HG03457 (cell line): ENCODE results near the gene RPS6KB1.
"Not testable (repeated sequence)": the region's sequence is repeated elsewhere in the genome, so short reads cannot be mapped to it uniquely, and the experiment has no call there.

Experiments used
- ATAC-seq: cut with Tn5 transposase; IDR thresholded peaks from one replicate; pipeline ENCODE4 v1.9.1; 2021; ENCODE audit warnings: moderate number of reproducible peaks; ENCODE audit not compliant: unreplicated experiment

RPS6KB1 gene

DNA sequence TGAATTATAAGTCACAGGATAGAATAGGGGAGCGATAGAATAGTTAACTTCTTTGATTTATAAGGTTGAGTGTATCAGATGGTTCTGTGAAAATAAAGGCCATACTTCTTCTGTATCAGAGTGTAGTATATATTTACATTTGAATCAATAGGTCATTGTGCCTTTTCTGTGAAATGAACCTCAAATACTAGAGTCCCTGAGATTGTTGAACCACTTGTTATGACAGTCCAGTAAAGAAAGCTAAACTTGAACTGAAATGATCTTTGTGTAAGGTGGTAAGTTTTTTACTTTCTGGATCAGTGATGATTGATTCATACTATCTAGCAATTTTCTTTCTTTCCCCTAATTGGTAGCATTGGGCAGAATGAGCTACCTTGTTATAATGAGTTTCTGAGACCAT lies 40.4 kb downstream of the RPS6KB1 start:
- not testable (repeated sequence) for ATAC-seq

- not testable (repeated sequence) for ATAC-seq
Measured at GRCh38 chr17:59940697-59941096, 47.8 kb downstream of the RPS6KB1 start.

DNA sequence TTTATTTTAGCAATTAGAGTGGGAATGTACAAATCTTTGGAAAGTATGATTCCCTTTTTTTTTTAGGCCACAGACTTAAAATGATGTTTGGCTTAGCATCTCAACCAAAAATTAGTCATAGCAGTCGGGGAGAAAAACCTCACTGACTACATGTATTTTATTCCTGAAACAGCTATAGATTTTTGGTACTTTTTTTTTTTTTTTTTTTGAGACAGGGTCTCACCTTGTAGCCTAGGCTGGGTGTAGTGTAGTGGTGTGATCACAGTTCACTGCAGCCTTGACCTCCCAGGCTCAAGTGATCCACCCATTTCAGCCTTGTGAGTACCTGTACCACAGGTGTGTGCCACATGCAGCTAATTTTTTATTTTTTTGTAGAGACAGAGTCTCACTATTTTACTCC lies 48.2 kb downstream of the RPS6KB1 start:
- no peak for ATAC-seq

- not testable (repeated sequence) for ATAC-seq
Measured at GRCh38 chr17:59946433-59946832, 53.5 kb downstream of the RPS6KB1 start.

- not testable (repeated sequence) for ATAC-seq
Measured at GRCh38 chr17:59947310-59947709, 54.4 kb downstream of the RPS6KB1 start.

- ATAC-seq = no peak
Measured at GRCh38 chr17:59950049-59950448, 57.1 kb downstream of the RPS6KB1 start.

GRCh38 chr17:59954856-59955255 lies 61.9 kb downstream of the RPS6KB1 start:
- no peak for ATAC-seq

DNA sequence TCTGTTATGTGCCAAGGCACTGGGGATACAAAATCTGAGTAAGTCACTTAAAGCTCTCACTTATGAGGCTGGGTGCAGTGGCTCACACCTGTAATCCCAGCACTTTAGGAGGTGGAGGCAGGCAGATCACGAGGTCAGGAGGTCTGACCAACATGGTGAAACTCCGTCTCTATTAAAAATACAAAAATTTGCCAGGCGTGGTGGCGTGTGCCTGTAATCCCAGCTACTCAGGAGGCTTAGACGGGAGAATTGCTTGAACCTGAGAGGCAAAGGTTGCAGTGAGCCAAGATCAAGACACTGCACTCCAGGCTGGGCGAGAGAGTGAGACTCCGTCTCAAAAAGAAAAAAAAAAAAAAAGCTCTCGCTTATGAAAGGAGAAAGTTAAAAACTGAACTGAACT lies 66.7 kb downstream of the RPS6KB1 start:
- not testable (repeated sequence) for ATAC-seq

DNA sequence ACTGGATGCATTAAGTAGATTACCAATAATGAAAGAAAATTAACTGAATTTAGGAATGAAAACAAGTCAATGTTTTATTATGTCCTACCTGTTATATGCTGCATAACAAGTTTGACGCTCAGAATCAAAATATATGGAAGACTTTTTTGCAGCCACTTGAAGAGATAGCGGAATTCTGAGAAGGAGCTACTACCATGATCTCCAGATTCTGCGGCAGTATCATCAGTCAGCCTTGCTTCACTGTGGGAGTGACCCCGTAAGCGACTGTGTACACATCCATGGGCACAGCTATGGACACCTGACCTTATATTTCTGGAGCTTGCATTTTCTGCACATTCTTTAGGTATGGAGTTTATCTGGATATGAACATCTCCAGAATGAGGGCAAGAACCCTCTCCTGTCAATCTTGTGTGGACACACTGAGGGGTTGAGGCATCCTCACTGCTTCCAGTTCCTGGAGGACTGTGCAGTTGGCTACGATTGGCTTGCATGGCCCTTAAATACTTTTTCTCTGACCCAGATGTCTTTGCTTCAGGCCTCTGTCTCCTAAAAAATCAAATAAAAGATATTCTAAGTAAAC lies 69.9 kb downstream of the RPS6KB1 start:
- no peak for ATAC-seq

DNA sequence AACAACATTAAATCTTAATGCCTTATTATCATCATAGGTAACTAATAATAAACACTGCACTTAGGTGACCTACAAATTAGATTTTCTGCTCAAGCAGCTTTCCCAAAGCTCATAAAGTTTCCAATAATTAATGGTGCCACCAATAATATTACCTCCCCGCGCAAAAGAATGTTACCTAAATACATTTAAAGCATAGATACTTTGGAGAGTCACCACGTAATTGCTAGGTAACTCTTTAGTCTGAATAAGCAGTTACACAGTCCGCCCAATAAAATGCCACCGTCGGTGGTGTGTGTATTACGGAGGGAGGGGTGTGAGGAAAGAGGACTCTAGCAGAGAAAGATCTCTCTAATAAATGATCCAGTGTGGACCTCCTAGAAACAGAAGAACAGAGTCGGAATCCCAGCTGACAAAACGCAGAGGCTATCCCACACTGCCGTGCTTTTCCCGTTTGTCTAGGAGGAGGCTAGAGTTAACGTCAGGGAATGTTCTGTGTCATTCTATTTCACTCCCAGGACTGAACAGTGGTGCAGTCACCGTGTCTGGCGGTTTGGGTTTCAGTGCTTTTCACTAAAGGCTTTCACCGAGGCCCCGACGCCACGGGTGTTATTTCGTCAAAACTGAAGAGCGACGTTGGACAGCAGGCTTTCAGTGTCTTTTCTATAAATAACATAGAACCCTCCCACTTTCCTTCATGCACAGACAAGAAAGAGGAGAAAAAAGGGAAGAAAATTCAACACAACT lies 71.0 kb downstream of the RPS6KB1 start:
- peak; percentile 33 for ATAC-seq

- ATAC-seq = peak; percentile 66
Measured at GRCh38 chr17:59964482-59965328, 71.8 kb downstream of the RPS6KB1 start, which contains the start of gene RNFT1. TSS of gene RNFT1 (minus strand) at chr17:59964740. CDS start at chr17:59964663, 77 bp downstream.

DNA sequence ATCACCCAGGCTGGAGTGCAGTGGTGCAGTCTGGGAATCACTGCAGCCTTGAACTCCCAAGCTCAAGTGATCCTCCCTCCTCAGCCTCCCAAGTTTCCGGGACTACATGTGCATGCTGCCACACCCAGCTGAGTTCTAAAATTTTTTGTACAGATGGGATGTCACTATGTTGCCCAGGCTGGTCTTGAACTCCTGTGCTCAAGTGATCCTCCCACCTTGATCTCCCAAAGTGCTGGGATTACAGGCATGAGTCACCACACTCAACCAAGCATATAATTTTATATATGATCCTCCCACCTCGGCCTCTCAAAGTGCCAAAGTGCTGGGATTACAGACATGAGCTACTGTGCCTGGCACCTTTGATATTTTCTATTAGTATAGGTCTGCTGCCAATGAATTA lies 78.8 kb downstream of the RPS6KB1 start:
- not testable (repeated sequence) for ATAC-seq

- no peak for ATAC-seq
Measured at GRCh38 chr17:59972778-59973177, 79.9 kb downstream of the RPS6KB1 start.

DNA sequence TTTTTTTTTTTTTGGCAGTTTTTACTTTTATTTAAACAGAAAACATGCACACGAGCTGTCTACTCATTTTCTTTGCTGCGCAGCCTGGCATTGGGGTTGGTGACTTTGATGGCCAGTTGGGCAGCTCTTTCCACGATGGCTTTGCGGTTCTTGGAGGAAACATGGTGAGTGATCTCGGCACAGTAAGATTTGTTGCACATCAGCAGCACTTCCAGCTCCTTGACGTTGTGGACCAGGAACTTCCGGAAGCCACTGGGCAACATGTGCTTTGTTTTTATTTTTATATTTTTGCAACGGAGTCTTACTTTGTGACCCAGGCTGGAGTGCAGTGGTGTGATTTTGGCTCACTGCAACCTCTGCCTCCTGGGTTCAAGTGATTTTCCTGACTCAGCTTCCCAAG lies 80.6 kb downstream of the RPS6KB1 start:
- ATAC-seq = not testable (repeated sequence)

GRCh38 chr17:59975166-59975565 lies 82.2 kb downstream of the RPS6KB1 start:
- ATAC-seq = not testable (repeated sequence)

- not testable (repeated sequence) for ATAC-seq
Measured at GRCh38 chr17:59996608-59997007, 103.7 kb downstream of the RPS6KB1 start.
